HK-2 (cell line): ENCODE measurements around the gene ZNF608.

Experiments used
- DNase-seq: peaks from one replicate; pipeline ENCODE4 v3.0.0-alpha.2; 2018; ENCODE audit not compliant: unreplicated experiment

The ZNF608 gene

DNA sequence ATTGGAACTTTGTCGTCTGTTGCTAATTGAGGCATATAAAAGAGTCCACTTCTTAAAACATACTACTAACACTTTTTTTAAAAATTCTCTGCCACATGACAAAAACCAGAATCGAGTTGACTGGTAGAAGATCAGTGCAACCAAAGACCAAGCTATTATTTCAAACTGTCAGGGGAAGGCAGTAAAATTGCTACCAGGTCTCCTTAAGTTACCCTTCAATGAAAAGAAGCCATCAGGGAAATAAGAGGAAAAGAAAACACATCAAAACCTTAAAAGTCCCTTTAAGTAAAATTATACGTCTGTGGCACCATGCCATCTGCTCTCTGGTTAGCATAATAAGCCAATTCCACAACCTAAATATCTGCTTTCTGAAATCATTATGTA is 9.6 kb downstream of the ZNF608 start:
- no peak for DNase-seq

DNA sequence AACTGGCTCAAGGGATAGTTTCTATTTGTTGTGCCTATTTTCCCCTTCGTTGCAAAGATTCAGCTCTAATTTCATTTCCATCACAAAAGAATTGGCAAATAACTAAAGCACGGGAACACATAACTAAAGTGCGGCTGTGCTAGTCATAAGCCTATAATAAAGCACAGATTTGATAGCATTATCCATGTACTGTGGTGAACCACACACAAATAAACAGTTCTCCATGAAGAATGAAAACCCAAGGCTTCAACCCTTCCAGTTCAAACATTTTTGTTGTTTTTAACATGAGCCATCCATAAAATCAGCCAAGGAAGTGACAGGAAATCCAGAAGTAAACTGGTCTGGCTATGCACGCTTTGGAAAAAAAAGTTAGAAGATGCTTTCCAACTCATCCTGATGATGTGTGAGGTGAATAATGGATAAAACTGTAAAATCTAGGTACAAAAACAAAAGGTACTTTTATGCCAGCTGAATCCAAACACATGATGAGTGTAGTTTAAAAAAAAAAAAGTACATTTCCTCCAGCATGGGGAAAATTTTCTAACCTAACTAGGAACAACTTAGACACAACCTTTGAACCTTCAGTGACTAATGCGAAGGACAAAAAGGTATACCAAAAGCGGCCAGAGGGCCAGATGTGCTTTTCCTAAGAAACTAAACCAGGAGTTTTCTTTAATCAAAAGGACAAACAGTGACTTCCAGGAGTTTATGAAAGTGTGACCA is 10.2 kb downstream of the ZNF608 start:
- DNase-seq: no peak

DNA sequence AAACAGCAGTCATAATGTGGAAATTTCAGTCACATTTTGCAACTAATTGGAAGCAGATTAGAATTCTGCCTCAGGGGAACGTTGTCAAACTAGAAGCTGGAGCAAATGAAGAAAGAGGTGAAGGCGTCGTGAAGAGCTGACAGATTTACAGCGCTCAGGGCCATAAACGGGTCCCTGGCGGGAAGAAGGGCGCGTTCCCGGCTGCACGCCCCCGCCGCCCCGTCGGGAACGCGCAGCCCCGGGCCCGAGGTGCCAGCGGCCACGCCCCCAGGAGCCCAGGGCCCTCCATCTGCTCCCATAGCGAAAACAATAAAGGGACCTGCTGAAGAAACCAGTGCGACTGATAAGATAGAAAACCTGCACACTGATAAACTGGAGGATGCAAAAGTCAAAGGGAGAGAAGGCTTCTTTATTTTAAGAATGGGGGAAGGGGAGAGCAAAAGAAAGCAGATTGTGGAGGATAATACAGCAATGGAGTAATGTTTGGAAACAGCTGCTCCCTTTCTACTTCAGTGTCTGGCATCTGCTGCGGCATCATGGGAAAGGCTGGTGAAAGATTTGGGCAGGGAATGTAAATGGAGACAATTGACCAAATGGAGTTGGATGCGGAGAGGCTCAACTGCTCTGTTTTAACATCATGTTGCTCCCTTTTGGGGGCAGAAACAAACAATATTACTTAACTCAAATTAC is 11.1 kb downstream of the ZNF608 start:
- DNase-seq: no peak

DNA sequence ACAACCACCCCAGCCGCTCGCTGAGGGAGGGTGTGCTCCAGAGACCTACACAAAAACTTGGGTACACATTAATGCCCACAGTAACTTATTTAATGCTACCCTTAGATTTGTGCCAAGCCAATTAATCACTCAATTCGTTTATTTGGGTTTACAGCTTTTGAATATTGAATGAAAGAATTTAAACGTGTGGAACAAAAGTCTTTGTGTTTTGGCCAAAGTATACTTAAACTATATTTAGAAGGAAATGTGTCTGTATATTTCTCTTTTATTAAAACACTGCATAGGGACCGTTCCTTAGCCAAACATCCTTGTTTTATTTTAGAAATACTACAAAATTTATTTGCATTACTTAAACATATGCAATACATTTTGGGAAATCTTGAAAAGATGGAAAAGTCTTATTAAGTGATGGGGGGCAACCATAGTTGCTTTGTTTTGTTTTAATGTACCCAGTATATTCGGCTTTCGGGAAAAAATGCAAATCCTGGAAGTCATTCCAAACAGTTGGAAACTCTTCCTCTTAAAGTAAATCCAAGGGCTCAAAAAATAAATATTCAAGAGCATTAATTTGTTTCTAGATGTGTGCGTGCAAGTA is 11.8 kb downstream of the ZNF608 start:
- no peak for DNase-seq

- DNase-seq: no peak
These were observed 13.1 kb downstream of the ZNF608 start for GRCh38 chr5:124733329-124733650.

DNA sequence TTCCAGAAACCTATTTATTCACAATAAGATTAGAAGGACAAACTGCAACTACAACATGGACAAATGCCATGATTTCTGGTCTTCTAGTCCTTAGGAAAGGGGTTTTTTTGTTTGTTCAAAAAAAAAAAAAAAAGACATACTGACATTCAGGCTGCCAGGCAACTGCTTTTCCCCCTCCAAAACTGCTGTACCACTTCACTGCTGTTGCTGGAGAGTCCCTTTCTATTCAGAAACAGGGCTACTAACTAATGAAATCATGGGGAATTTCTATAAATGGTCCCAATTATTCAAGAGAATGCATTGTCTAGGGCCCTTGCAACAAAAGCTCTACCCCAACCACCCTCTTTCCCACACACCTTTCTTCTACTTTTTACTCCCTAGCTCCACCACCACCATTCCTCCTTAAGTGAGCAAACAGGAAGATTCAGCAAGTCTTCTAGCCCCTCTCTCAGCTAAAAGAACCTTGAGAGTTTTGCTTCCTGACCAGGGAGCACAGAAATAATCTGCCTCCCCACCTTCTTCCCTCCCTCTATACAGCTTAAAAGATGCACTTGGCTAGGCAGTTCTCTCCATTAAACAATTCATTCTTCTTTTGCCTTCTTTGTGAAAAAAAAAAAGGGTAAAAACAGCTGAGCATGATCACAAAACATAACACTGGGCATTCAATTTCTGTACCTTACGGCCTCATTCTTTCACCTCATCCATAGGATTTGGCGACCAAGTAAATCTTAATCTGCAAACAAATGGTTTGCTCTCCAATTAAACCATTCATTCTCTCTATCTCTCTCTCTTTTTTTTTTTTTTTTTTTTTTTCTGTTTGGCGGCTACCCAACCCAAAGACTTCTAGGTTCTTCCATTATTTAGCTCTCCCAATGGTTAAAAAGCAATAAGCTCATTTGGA is 13.8 kb downstream of the ZNF608 start:
- DNase-seq: no peak

- DNase-seq: no peak
These were observed 16.1 kb downstream of the ZNF608 start for GRCh38 chr5:124730381-124730780.

- DNase-seq: no peak
These were observed 16.6 kb downstream of the ZNF608 start for GRCh38 chr5:124729720-124730359.

- DNase-seq: no peak
These were observed 17.5 kb downstream of the ZNF608 start for GRCh38 chr5:124728968-124729332.

DNA sequence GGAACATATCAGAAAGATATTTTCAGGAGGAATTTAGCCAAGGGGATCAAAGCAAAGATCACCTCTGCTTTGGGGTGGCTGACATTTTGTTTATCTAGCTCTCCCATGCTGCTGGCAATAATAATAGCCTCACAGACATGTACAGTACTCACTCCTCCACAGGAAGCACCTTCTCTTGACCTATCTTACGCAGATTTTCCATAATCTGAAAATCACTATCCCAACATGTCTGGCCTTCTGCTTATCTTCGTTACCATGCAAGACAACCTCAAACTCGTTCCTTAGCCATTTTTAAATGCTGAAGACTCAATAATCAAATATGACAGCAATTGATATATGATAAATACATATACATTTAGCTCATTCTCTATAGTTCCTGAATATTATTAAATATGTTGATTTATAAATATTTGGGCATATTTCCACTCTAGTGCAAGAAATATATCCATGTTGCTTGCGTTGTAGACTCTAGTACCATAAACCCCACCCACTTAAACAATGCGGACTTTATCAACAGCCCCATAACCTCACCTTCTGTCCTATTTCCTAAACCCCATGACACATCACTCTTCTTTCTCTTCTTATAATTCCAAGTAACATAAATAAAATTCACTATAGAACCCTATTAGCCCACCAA is 18.0 kb downstream of the ZNF608 start:
- DNase-seq: no peak

DNA sequence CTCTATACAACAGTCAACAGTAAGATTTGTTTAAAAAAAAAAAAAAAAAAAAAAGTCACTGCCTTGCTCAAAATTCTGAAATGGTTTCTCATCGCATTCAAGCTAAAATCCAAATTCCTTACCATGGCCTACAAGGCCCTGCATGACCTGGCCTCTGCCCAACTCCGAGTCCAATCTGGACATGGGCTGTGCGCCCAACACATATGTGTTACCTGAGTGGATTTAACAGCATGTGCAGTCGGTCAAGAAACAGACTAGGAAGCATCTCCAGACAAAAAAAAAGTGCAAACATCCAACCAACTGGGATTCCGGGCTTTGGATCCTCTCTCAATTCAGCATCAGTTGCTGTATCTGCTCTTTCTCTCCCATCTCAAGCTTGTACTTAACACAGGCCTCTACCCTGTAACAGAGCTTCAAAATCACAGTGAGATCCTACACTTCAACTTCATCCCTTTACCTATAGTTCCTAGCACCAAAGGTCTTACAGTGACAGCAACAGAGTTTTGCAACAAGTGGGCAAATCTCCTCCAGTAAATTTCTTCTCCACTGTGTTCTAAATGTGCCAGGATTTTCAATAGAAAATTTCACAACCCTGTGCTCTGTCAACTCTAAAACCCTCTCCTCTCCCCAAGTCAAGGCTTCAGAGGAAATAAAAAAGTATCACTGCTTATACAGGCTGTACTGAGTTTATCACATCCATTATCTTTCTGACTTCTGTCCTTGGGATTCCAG is 19.6 kb downstream of the ZNF608 start:
- DNase-seq: no peak

GRCh38 chr5:124725622-124726258 is 20.7 kb downstream of the ZNF608 start:
- DNase-seq: no peak

DNA sequence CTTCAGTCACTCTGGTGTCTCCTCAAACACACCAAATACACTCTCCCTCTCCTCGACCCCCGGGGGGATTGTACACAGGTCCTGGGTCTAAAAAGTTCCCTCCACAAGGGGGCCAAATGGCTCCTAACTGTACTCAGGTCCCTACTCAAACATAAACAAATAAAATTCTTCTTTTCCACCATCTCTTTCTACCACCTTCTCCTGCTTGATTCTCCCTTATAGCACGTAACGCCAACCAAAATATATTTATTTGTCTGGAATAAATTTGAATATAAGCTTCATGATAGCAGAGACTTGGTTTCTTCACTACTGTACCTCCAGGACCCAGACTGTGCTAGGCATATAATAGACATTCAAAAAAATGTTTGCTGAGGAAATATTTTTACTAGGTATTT is 21.4 kb downstream of the ZNF608 start:
- DNase-seq: no peak

GRCh38 chr5:124724357-124725039 is 21.9 kb downstream of the ZNF608 start:
- no peak for DNase-seq

DNA sequence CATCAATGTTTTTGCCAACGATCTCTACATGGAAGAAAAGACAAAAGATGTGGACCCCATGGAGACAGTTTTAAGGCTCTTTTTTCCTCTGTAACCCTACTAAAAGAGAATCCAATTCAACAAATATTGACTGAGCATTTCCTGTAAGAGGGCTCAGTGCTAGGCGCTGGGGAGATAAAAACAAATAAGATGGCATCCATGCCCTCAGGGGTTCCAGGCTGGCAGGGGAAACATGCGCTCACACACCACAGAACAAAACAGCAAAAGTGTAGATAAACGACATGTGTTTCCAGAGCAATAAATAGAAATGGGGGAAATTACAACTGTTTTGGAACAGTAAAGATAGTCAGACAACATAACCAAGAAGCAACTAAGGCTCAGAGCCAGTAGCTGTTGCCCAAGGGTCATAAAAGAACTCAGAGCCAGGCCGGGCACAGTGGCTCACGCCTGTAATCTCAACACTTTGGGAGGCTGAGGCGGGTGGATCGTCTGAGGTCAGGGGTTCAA is 25.2 kb downstream of the ZNF608 start:
- DNase-seq: no peak

DNA sequence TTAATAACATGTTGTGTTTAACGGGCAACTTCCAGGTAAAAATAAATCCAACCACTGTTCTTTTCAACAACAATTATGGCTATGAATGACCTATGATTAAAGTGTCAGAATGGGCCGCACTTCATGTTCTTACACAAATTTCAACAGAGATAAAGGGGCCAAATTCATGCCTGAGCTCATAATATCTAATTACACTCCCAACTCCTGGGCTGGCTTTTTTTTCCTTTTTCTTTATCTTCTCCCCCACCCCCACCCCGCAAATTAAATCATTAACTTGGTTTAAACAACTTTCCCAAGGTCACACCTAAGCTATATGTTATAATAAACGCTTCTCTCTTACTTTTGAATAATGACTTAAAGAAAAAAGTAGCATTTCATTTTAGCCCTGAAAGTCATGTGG is 25.8 kb downstream of the ZNF608 start:
- no peak for DNase-seq

DNA sequence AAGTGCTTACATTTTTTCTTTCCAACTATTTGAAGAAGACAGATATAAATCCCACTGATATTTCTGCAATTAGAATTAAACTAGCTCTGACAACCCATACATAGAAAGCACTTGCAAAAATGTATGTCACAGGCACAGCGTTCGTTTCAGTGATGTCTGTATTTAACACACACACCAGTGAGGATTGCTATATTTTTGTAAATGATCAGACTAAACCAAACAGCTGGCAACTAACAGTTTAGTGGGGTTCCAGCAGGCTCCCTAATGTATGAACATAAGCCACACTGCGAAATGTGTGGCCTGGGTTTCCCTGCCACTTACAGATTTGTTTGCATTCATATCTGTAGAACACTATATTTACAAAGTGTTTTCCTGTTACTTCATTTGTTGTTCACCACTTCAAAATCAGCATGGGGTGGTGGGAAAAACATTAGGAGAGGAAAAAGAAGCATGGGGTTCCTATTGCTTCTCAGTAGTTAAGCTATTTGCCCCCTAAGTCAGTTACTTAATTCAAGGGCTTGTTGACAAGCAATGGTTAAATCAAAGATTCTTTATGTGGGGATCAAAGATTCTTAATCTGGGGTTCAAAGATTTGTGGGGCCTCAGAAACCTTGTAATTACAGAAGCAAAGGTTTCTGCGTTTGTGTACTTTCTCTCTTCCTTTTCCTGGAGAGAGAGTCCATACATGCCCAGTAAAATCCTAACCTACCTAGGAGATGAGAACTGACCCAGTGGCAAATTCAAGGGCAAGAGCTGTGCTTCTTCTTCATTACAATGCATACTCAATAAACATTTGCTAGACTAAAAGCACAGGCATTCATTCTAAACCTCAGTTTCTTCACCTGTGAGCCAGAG is 27.1 kb downstream of the ZNF608 start:
- DNase-seq: no peak

- DNase-seq: no peak
These were observed 28.1 kb downstream of the ZNF608 start for GRCh38 chr5:124718380-124718789.

GRCh38 chr5:124716169-124716568 is 30.3 kb downstream of the ZNF608 start:
- DNase-seq: no peak
